Stimulated activated CD4-positive, alpha-beta T cell treated with anti-CD3 and anti-CD28 coated beads, Interleukin-2, amount 100 ng/mL, for 48 hours (primary cell): ENCODE measurements around the gene TASP1.

Experiments used
- DNase-seq, 2 donors: peaks; one replicate each; pipeline ENCODE4 v3.0.0-alpha.2; 2020

TASP1 gene

GRCh38 chr20:13341737-13342393, 296.9 kb downstream of the TASP1 start:
- DNase-seq = no peak

DNA sequence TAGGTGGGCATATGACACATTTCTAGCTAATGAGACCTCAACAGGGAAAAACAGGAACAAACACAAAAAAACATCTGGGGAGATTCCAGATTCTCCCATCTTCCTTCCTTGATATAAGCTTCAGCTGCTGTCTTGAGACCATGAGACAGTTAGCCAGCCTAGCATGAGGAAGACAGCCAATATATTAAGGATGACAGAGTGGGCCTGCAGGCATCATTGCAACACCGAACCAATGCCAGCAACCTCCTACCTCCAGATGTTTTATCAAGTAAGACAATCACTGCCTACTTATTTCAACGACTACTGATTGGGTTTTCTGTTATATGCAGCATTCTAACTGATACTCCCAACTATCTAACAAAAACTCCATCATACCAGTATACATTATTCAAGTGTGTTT, 298.6 kb downstream of the TASP1 start:
- no peak for DNase-seq
